ENCODE results near the gene EVI2A. TPM values are rescaled to one million over a fixed set of nuclear protein-coding genes. Genes with fewer than 3 reads are reported as not detected.
"Not testable (repeated sequence)": the region's sequence is repeated elsewhere in the genome, so short reads cannot be mapped to it uniquely, and the experiment has no call there.

Gene EVI2A
- total RNA-seq, 2 experiments from 2014 or later, result 40.4 to 44.2 TPM

GRCh38 chr17:31312223-31312622, 9.2 kb downstream of the EVI2A start:
- peak; percentile 66 for DNase-seq
- POLR2A ChIA-PET, result interaction anchor here (2.5 to 5.5 kb wide), 2 partner anchors 9 to 16 kb away, joined by 6 to 185 read pairs; partner anchors contain the start of gene EVI2A
- peaks cover 50% of the 10 kb centered on the region for H3K36me3 Mint-ChIP-seq (ENCODE audit: low read depth)
- H3K27me3 Mint-ChIP-seq (ENCODE audit: low read depth); ATAC-seq; H3K9me3 Mint-ChIP-seq (ENCODE audit: insufficient read depth): not testable (repeated sequence)
- peak overlapping the region; percentile 94 for H3K4me3 Mint-ChIP-seq
- CTCF ChIA-PET, result interaction anchor here (1.1 to 3.1 kb wide), 2 partner anchors 8 to 60 kb away, joined by 3 to 24 read pairs; partner anchors contain the start of gene EVI2A
- H3K27ac Mint-ChIP-seq, result peak overlapping the region; percentile 95
- H3K4me1 Mint-ChIP-seq (ENCODE audit: low read depth), result peaks cover 54% of the 10 kb centered on the region

GRCh38 chr17:31311526-31311925, 9.9 kb downstream of the EVI2A start:
- ChIA-PET POLR2A (interaction anchor here (2.5 to 5.5 kb wide), 2 partner anchors 9 to 17 kb away, joined by 6 to 185 read pairs; partner anchors contain the start of gene EVI2A), CTCF (interaction anchor here (1.1 to 3.1 kb wide), 2 partner anchors 9 to 61 kb away, joined by 3 to 24 read pairs; partner anchors contain the start of gene EVI2A)
- peaks cover 53% of the 10 kb centered on the region for H3K4me1 Mint-ChIP-seq (ENCODE audit: low read depth)
- no peak for ATAC-seq
- H3K36me3 Mint-ChIP-seq (ENCODE audit: low read depth), result peaks cover 51% of the 10 kb centered on the region
- peak overlapping the region; percentile 94 for H3K4me3 Mint-ChIP-seq
- no peaks in the 10 kb centered on the region for H3K27me3 Mint-ChIP-seq (ENCODE audit: low read depth)
- no peak for DNase-seq
- peaks cover 7% of the 10 kb centered on the region for H3K9me3 Mint-ChIP-seq (ENCODE audit: insufficient read depth)
- peak overlapping the region; percentile 95 for H3K27ac Mint-ChIP-seq

- ChIA-PET POLR2A (interaction anchor here (0.7 to 5.5 kb wide), 4 partner anchors 10 to 625 kb away, joined by 3 to 185 read pairs (median 6); partner anchors contain the start of gene EVI2A), CTCF (interaction anchor here (0.6 to 3.1 kb wide), 3 partner anchors 10 to 1726 kb away, joined by 3 to 24 read pairs (median 3); partner anchors contain the start of gene EVI2A)
- Mint-ChIP-seq H3K9me3 (ENCODE audit: insufficient read depth) (peaks cover 7% of the 10 kb centered on the region), H3K27ac (peak overlapping the region; percentile 95), H3K4me1 (ENCODE audit: low read depth) (peaks cover 47% of the 10 kb centered on the region), H3K27me3 (ENCODE audit: low read depth) (no peaks in the 10 kb centered on the region), H3K36me3 (ENCODE audit: low read depth) (peaks cover 53% of the 10 kb centered on the region), H3K4me3 (peak overlapping the region; percentile 94)
- ATAC-seq, result peak; percentile 18
- DNase-seq, result peak; percentile 44
These were observed 10.5 kb downstream of the EVI2A start for GRCh38 chr17:31310886-31311285.

- POLR2A ChIA-PET, result interaction anchor here (0.7 to 5.5 kb wide), 5 partner anchors 11 to 206 kb away, joined by 3 to 185 read pairs (median 5); partner anchors contain the start of gene EVI2A
- Mint-ChIP-seq H3K4me3 (peak overlapping the region; percentile 94), H3K4me1 (ENCODE audit: low read depth) (peaks cover 43% of the 10 kb centered on the region), H3K27ac (peak overlapping the region; percentile 98), H3K27me3 (ENCODE audit: low read depth) (no peaks in the 10 kb centered on the region), H3K36me3 (ENCODE audit: low read depth) (peaks cover 56% of the 10 kb centered on the region), H3K9me3 (ENCODE audit: insufficient read depth) (peaks cover 7% of the 10 kb centered on the region)
- peak; percentile 62 for ATAC-seq
- DNase-seq, result peak; percentile 77
- CTCF ChIA-PET, result interaction anchor here (0.6 to 3.1 kb wide), 6 partner anchors 8 to 1725 kb away, joined by 3 to 24 read pairs (median 4); partner anchors contain the start of gene EVI2A
These were observed 11.2 kb downstream of the EVI2A start for GRCh38 chr17:31310260-31310659.

GRCh38 chr17:31309556-31309955, 11.9 kb downstream of the EVI2A start:
- H3K4me3 Mint-ChIP-seq, result peak overlapping the region; percentile 94
- peaks cover 61% of the 10 kb centered on the region for H3K36me3 Mint-ChIP-seq (ENCODE audit: low read depth)
- ChIA-PET POLR2A (interaction anchor here (5.5 kb wide), 1 partner anchor 11 kb away, joined by 185 read pairs; the partner anchor contains the start of gene EVI2A), CTCF (interaction anchor here (0.6 to 3.1 kb wide), 5 partner anchors 9 to 199 kb away, joined by 3 to 24 read pairs (median 5); partner anchors contain the start of gene EVI2A)
- DNase-seq, result no peak
- peaks cover 3% of the 10 kb centered on the region for H3K9me3 Mint-ChIP-seq (ENCODE audit: insufficient read depth)
- no peaks in the 10 kb centered on the region for H3K27me3 Mint-ChIP-seq (ENCODE audit: low read depth)
- peaks cover 41% of the 10 kb centered on the region for H3K4me1 Mint-ChIP-seq (ENCODE audit: low read depth)
- H3K27ac Mint-ChIP-seq, result peak overlapping the region; percentile 98
- no peak for ATAC-seq

GRCh38 chr17:31308372-31309334, 12.8 kb downstream of the EVI2A start:
- no peaks in the 10 kb centered on the region for H3K9me3 Mint-ChIP-seq (ENCODE audit: insufficient read depth)
- no peaks in the 10 kb centered on the region for H3K27me3 Mint-ChIP-seq (ENCODE audit: low read depth)
- H3K27ac Mint-ChIP-seq, result peak overlapping the region; percentile 98
- peak overlapping the region; percentile 94 for H3K4me3 Mint-ChIP-seq
- POLR2A ChIA-PET, result interaction anchor here (0.6 to 5.5 kb wide), 4 partner anchors 10 to 99 kb away, joined by 3 to 185 read pairs (median 6); partner anchors contain the start of gene EVI2A
- no peak for DNase-seq
- CTCF ChIA-PET, result interaction anchor here (0.6 to 1.4 kb wide), 3 partner anchors 10 to 200 kb away, joined by 3 to 5 read pairs (median 4); no protein-coding TSS in a partner anchor
- no peak for ATAC-seq
- H3K4me1 Mint-ChIP-seq (ENCODE audit: low read depth), result peaks cover 39% of the 10 kb centered on the region
- peaks cover 64% of the 10 kb centered on the region for H3K36me3 Mint-ChIP-seq (ENCODE audit: low read depth)

GRCh38 chr17:31307640-31308039, 13.8 kb downstream of the EVI2A start:
- H3K27me3 Mint-ChIP-seq (ENCODE audit: low read depth), result no peaks in the 10 kb centered on the region
- CTCF ChIA-PET, result interaction anchor here (1.0 to 1.5 kb wide), 3 partner anchors 14 to 92 kb away, joined by 3 to 4 read pairs (median 3); no protein-coding TSS in a partner anchor
- H3K9me3 Mint-ChIP-seq (ENCODE audit: insufficient read depth), result no peaks in the 10 kb centered on the region
- POLR2A ChIA-PET, result interaction anchor here (1.4 kb wide), 2 partner anchors 11 to 14 kb away, joined by 4 to 8 read pairs; partner anchors contain the start of gene EVI2A
- H3K4me1 Mint-ChIP-seq (ENCODE audit: low read depth), result peaks cover 39% of the 10 kb centered on the region
- peak overlapping the region; percentile 35 for H3K4me3 Mint-ChIP-seq
- H3K36me3 Mint-ChIP-seq (ENCODE audit: low read depth), result peaks cover 72% of the 10 kb centered on the region
- ATAC-seq, result no peak
- no peak for DNase-seq
- no peak overlapping the region for H3K27ac Mint-ChIP-seq

GRCh38 chr17:31299624-31300023, 21.8 kb downstream of the EVI2A start:
- Mint-ChIP-seq H3K4me1 (ENCODE audit: low read depth) (peaks cover 14% of the 10 kb centered on the region), H3K27me3 (ENCODE audit: low read depth) (no peaks in the 10 kb centered on the region), H3K36me3 (ENCODE audit: low read depth) (peaks cover 26% of the 10 kb centered on the region), H3K9me3 (ENCODE audit: insufficient read depth) (no peaks in the 10 kb centered on the region), H3K4me3 (no peak overlapping the region), H3K27ac (no peak overlapping the region)
- ATAC-seq, result no peak
- ChIA-PET POLR2A (no interaction called here), CTCF (interaction anchor here (1.1 kb wide), 1 partner anchor 73 kb away, joined by 3 read pairs; no protein-coding TSS in a partner anchor)
- DNase-seq, result no peak

GRCh38 chr17:31297090-31297489, 24.3 kb downstream of the EVI2A start, which contains the start of gene OMG:
Gene OMG, minus strand, starts transcription at chr17:31297239. Its CDS starts 908 bp downstream, at chr17:31296331.
- Mint-ChIP-seq H3K27me3 (ENCODE audit: low read depth) (no peaks in the 10 kb centered on the region), H3K36me3 (ENCODE audit: low read depth) (peaks cover 6% of the 10 kb centered on the region), H3K4me1 (ENCODE audit: low read depth) (peaks cover 12% of the 10 kb centered on the region), H3K27ac (no peak within 1 kb of the TSS), H3K4me3 (no peak within 1 kb of the TSS), H3K9me3 (ENCODE audit: insufficient read depth) (no peaks in the 10 kb centered on the region)
- ATAC-seq (no peak), DNase-seq (no peak)
- CTCF ChIA-PET, result no interaction called here
- POLR2A ChIA-PET, result no interaction called here

GRCh38 chr17:31296142-31296541, 25.3 kb downstream of the EVI2A start:
- POLR2A ChIA-PET, result no interaction called here

GRCh38 chr17:31295489-31295871, 25.9 kb downstream of the EVI2A start:
- DNase-seq, result no peak
- H3K4me1 Mint-ChIP-seq (ENCODE audit: low read depth), result peaks cover 14% of the 10 kb centered on the region
- ATAC-seq, result no peak
- peaks cover 3% of the 10 kb centered on the region for H3K36me3 Mint-ChIP-seq (ENCODE audit: low read depth)
- POLR2A ChIA-PET, result interaction anchor here (0.6 to 0.7 kb wide), 2 partner anchors 8 to 182 kb away, joined by 3 to 4 read pairs; no protein-coding TSS in a partner anchor
- H3K9me3 Mint-ChIP-seq (ENCODE audit: insufficient read depth), result no peaks in the 10 kb centered on the region
- no peaks in the 10 kb centered on the region for H3K27me3 Mint-ChIP-seq (ENCODE audit: low read depth)
- no peak overlapping the region for H3K27ac Mint-ChIP-seq
- H3K4me3 Mint-ChIP-seq, result no peak overlapping the region
- CTCF ChIA-PET, result no interaction called here

More at GRCh38 chr17:31296142-31296541, 25.3 kb downstream of the EVI2A start:
- H3K4me3 Mint-ChIP-seq, result no peak overlapping the region
- ATAC-seq (no peak), DNase-seq (no peak)
- H3K4me1 Mint-ChIP-seq (ENCODE audit: low read depth), result peaks cover 12% of the 10 kb centered on the region
- H3K36me3 Mint-ChIP-seq (ENCODE audit: low read depth), result peaks cover 6% of the 10 kb centered on the region
- no peak overlapping the region for H3K27ac Mint-ChIP-seq
- CTCF ChIA-PET, result no interaction called here
- no peaks in the 10 kb centered on the region for H3K9me3 Mint-ChIP-seq (ENCODE audit: insufficient read depth)
- H3K27me3 Mint-ChIP-seq (ENCODE audit: low read depth), result no peaks in the 10 kb centered on the region
